HepG2 (cell line): ENCODE measurements around the gene FOXL3. TPM values are rescaled to one million over a fixed set of nuclear protein-coding genes. Genes with fewer than 3 reads are reported as not detected.

Source experiments
- ATAC-seq: fragments of 200-7000 bp; cut with Tn5 transposase; 3 replicates; pipeline ENCODE4 v1.9.1; 2020; ENCODE audit warnings: mild to moderate bottlenecking, moderate library complexity
- BruUV-seq: library from RNA; stranded (reverse); fragments of 400-500 nt; replicated peaks from 2 replicates; lab custom pipeline; 2021; lab: Mats Ljungman, UMichigan
- CTCF ChIA-PET: fragments of 300-600 bp; formaldehyde crosslinking; extraction: SDS; loops from one replicate; lab custom pipeline; 2021; ENCODE audit warnings: low total read pairs, inconsistent platforms, low intra/inter-chr PET ratio; lab: Yijun Ruan, JAX
- POLR2A ChIA-PET: fragments of 350-600 bp; sonication (Branson Sonifier 250); formaldehyde crosslinking; loops from one replicate; lab custom pipeline; 2020; ENCODE audit warnings: antibody characterized with exemption, inconsistent platforms; lab: Yijun Ruan, JAX
- DNase-seq: peaks from one replicate; pipeline ENCODE4 v3.0.0-alpha.2; 2015; ENCODE audit warnings: low spot score
- FAIRE-seq: peaks from 3 replicates; lab custom pipeline; 2011; peaks lifted over from hg19 to GRCh38; lab: Jason Lieb, UNC
- H2AFZ ChIP-seq: one replicate; pipeline ENCODE4 v1.6.1; 2011; ENCODE audit warnings: low read length, inconsistent platforms
- H3K27ac ChIP-seq: fragments of 300-600 bp; 3 replicates; pipeline ENCODE4 v1.8.0; 2011; ENCODE audit warnings: mixed run types, mild to moderate bottlenecking, mixed read lengths, low read length, inconsistent platforms; ENCODE audit not compliant: insufficient read depth; ENCODE audit errors: extremely low read length
- H3K27me3 ChIP-seq, 2 experiments: fragments of 200-600 bp in 1 of 2; 2 replicates in 1 of 2; 3 replicates in 1 of 2; pipeline versions ENCODE4 v1.6.0 to v1.8.0; 2011; ENCODE audit warnings: low read length in 2 of 2, mild to moderate bottlenecking in 2 of 2, moderate library complexity in 2 of 2, inconsistent platforms in 1 of 2; ENCODE audit not compliant: insufficient read depth in 2 of 2, control insufficient read depth in 1 of 2
- H3K36me3 ChIP-seq, 2 experiments: fragments of 200-600 bp in 1 of 2; replicated peaks in 1 of 2; 2 replicates in 1 of 2; 3 replicates in 1 of 2; pipeline versions ENCODE4 v1.5.1 to v1.8.0; 2011; ENCODE audit warnings: low read length in 2 of 2, inconsistent platforms in 1 of 2; ENCODE audit not compliant: insufficient read depth in 2 of 2, control insufficient read depth in 1 of 2
- H3K4me1 ChIP-seq: 2 replicates; pipeline ENCODE4 v1.5.1; 2012; ENCODE audit warnings: low read length, inconsistent platforms; ENCODE audit not compliant: insufficient read depth
- H3K4me2 ChIP-seq: 2 replicates; pipeline ENCODE4 v1.6.0; 2011; ENCODE audit warnings: low read depth, low read length, inconsistent platforms
- H3K4me3 ChIP-seq, 3 experiments: fragments of 200-600 bp in 1 of 3; sonication (generic), shearing (Covaris generic) in 1 of 3; replicated peaks in 1 of 3; 2 replicates each; pipeline ENCODE4 v1.5.1; 2011 to 2016; ENCODE audit warnings: low read length in 3 of 3, inconsistent platforms in 2 of 3, low read depth in 2 of 3, mild to moderate bottlenecking in 2 of 3, control low read depth in 1 of 3, mixed read lengths in 1 of 3; ENCODE audit not compliant: insufficient read depth in 1 of 3
- H3K79me2 ChIP-seq: one replicate; pipeline ENCODE4 v1.6.1; 2011; ENCODE audit warnings: low read length, inconsistent platforms; ENCODE audit not compliant: insufficient read depth
- H3K9ac ChIP-seq: 2 replicates; pipeline ENCODE4 v1.6.0; 2011; ENCODE audit warnings: mild to moderate bottlenecking, low read depth, low read length, inconsistent platforms; ENCODE audit not compliant: insufficient read depth
- H3K9me3 ChIP-seq: 2 replicates; pipeline ENCODE4 v1.5.1; 2012; ENCODE audit warnings: mild to moderate bottlenecking, low read length
- H4K20me1 ChIP-seq: 2 replicates; pipeline ENCODE4 v1.6.0; 2011; ENCODE audit warnings: inconsistent platforms, mild to moderate bottlenecking, low read length, moderate library complexity; ENCODE audit not compliant: insufficient read depth
- ATF5 ChIP-seq: sonication (generic); formaldehyde crosslinking; IDR thresholded peaks from 2 replicates; pipeline ENCODE4 v1.4.0; 2020; ENCODE audit warnings: mild to moderate bottlenecking, low read depth, missing genetic modification reagents
- BCL3 ChIP-seq: sonication (generic); formaldehyde crosslinking; IDR thresholded peaks from 2 replicates; pipeline ENCODE4 v1.5.1; 2020; ENCODE audit warnings: mild to moderate bottlenecking, missing genetic modification reagents, moderate library complexity
- BHLHE40 ChIP-seq: IDR thresholded peaks from 2 replicates; pipeline ENCODE4 v1.6.1; 2011; ENCODE audit warnings: low read length, improper control_type of control experiment
- CC2D1A ChIP-seq: sonication (generic); formaldehyde crosslinking; IDR thresholded peaks from 2 replicates; pipeline ENCODE4 v1.8.1; 2023; ENCODE audit warnings: mild to moderate bottlenecking, missing genetic modification reagents
- EP300 ChIP-seq, 3 experiments: sonication (generic) in 1 of 3; formaldehyde crosslinking in 1 of 3; IDR thresholded peaks; 2 replicates each; pipeline versions ENCODE4 v1.5.1 to v1.6.1; 2011 to 2020; ENCODE audit warnings: low read depth in 2 of 3, low read length in 2 of 3, borderline replicate concordance in 1 of 3, improper control_type of control experiment in 1 of 3, mild to moderate bottlenecking in 1 of 3, missing genetic modification reagents in 1 of 3, moderate library complexity in 1 of 3
- FOSL1 ChIP-seq: sonication (generic); formaldehyde crosslinking; IDR thresholded peaks from 2 replicates; pipeline ENCODE4 v1.9.0; 2021; ENCODE audit warnings: missing genetic modification reagents, borderline replicate concordance
- GATA4 ChIP-seq: sonication (generic); IDR thresholded peaks from 2 replicates; pipeline ENCODE4 v1.6.1; 2016; ENCODE audit warnings: antibody characterized with exemption, low read depth, borderline replicate concordance
- IKZF4 ChIP-seq: sonication (generic); formaldehyde crosslinking; IDR thresholded peaks from 2 replicates; pipeline ENCODE4 v1.5.1; 2020; ENCODE audit warnings: borderline replicate concordance, mild to moderate bottlenecking, low read depth, missing genetic modification reagents; ENCODE audit errors: not compliant biosample characterization
- KAT7 ChIP-seq: IDR thresholded peaks from 2 replicates; pipeline ENCODE4 v1.6.1; 2018; ENCODE audit warnings: borderline replicate concordance, missing compliant biosample characterization
- KDM5A ChIP-seq: fragments of 200-600 bp; sonication (generic); IDR thresholded peaks from 2 replicates; pipeline ENCODE4 v1.7.0; 2018; ENCODE audit warnings: antibody characterized with exemption, mild to moderate bottlenecking, low read length, borderline replicate concordance
- KDM6A ChIP-seq: IDR thresholded peaks from 2 replicates; pipeline ENCODE4 v1.6.1; 2016; ENCODE audit warnings: low read depth
- RAD51 ChIP-seq: fragments of 450-650 bp; IDR thresholded peaks from 2 replicates; pipeline ENCODE4 v1.6.1; 2016; ENCODE audit warnings: borderline replicate concordance
- RFXAP ChIP-seq: sonication (generic); formaldehyde crosslinking; IDR thresholded peaks from 2 replicates; pipeline ENCODE4 v1.4.0; 2020; ENCODE audit warnings: missing genetic modification reagents, borderline replicate concordance
- SMARCC2 ChIP-seq: fragments of 450-650 bp; IDR thresholded peaks from 2 replicates; pipeline ENCODE4 v1.6.1; 2017; ENCODE audit warnings: antibody characterized with exemption, mild to moderate bottlenecking
- SMC3 ChIP-seq: IDR thresholded peaks from 2 replicates; pipeline ENCODE4 v1.6.1; 2011; ENCODE audit warnings: low read length, improper control_type of control experiment
- SNAPC2 ChIP-seq: sonication (generic); formaldehyde crosslinking; IDR thresholded peaks from 2 replicates; pipeline ENCODE4 v1.8.1; 2022; ENCODE audit warnings: mild to moderate bottlenecking, missing genetic modification reagents
- YEATS2 ChIP-seq: sonication (generic); formaldehyde crosslinking; IDR thresholded peaks from 2 replicates; pipeline ENCODE4 v1.4.0; 2020; ENCODE audit warnings: missing genetic modification reagents, borderline replicate concordance
- ZFP82 ChIP-seq: sonication (generic); formaldehyde crosslinking; IDR thresholded peaks from 2 replicates; pipeline ENCODE4 v1.5.1; 2020; ENCODE audit warnings: mild to moderate bottlenecking, missing genetic modification reagents, borderline replicate concordance
- ZFY ChIP-seq: sonication (generic); formaldehyde crosslinking; IDR thresholded peaks from 2 replicates; pipeline ENCODE4 v1.4.0; 2020; ENCODE audit warnings: missing genetic modification reagents
- ZNF121 ChIP-seq: sonication (generic); formaldehyde crosslinking; IDR thresholded peaks from 2 replicates; pipeline ENCODE4 v1.5.0; 2020; ENCODE audit warnings: mild to moderate bottlenecking, missing genetic modification reagents
- ZNF382 ChIP-seq: sonication (generic); formaldehyde crosslinking; IDR thresholded peaks from 2 replicates; pipeline ENCODE4 v1.5.0; 2020; ENCODE audit warnings: missing genetic modification reagents, mild to moderate bottlenecking, borderline replicate concordance
- ZSCAN21 ChIP-seq: sonication (generic); formaldehyde crosslinking; IDR thresholded peaks from 2 replicates; pipeline ENCODE4 v1.8.0; 2022; ENCODE audit warnings: mild to moderate bottlenecking, missing genetic modification reagents, moderate library complexity, borderline replicate concordance
- WGBS: methylation state at CpG from one replicate; pipeline ENCODE4 v1.1.6; 2017; ENCODE audit warnings: low lambda C conversion rate; 5-methylcytosine and 5-hydroxymethylcytosine counted together
- in situ Hi-C: cut with HindIII; loops from 2 replicates; pipeline ENCODE4 v1.10.0; 2017; ENCODE audit warnings: low pct_unique_long_range_greater_than_20kb; ENCODE audit not compliant: extremely low pct_ligation_motif_present
- intact Hi-C: fragments of 100-400 bp; cut with micrococcal nuclease; formaldehyde crosslinking; loops from one replicate; pipeline ENCODE4 v1.10.0; 2022; ENCODE audit not compliant: unreplicated experiment
- polyA plus RNA-seq, 8 experiments: library from polyadenylated mRNA; depleted of rRNA in 3 of 8; stranded (reverse) in 7 of 8; unstranded in 1 of 8; fragments of >200 nt; fragmentation: Illumina TruSeq in 4 of 8; extraction: Trizol in 4 of 8; gene quantifications; 2 replicates each; pipeline versions ENCODE4 v1.2.1 to v1.2.3, GENCODE V29; 2011 to 2016; ENCODE audit warnings: low read depth in 4 of 8, missing spikeins in 1 of 8, mixed read lengths in 1 of 8; ENCODE audit not compliant: insufficient read depth in 1 of 8
- total RNA-seq, 5 experiments: library from RNA; depleted of rRNA; stranded (reverse); fragments of >200 nt; fragmentation: Illumina TruSeq; extraction: Trizol; gene quantifications; 2 replicates each; pipeline ENCODE4 v1.2.3, GENCODE V29; 2016; ENCODE audit warnings: low read depth in 1 of 5

The FOXL3 gene
- total and polyA plus RNA-seq, 2 of the 13 experiments (the other 11 are each of a cell fraction or from before 2014, with no cell fraction given) = not detected

GRCh38 chr7:302054-302992, 12.4 kb downstream of the FOXL3 start (continued):
- TF ChIP-seq BCL3 = no peak
- no peak for TF ChIP-seq ZFP82 (CRISPR knock-in tag)
- no peak for TF ChIP-seq SMARCC2

GRCh38 chr7:303425-303824, 13.5 kb downstream of the FOXL3 start:
- no peaks in the 10 kb centered on the region for H3K79me2 ChIP-seq
- H3K9me3 ChIP-seq = no peaks in the 10 kb centered on the region
- no peak overlapping the region for H2AFZ ChIP-seq
- no peaks in the 10 kb centered on the region for H4K20me1 ChIP-seq
- H3K27ac ChIP-seq = no peak overlapping the region
- POLR2A ChIA-PET = no interaction called here
- H3K9ac ChIP-seq = no peak overlapping the region
- DNase-seq (no peak), ATAC-seq (no peak), FAIRE-seq (no peak)
- H3K4me3 ChIP-seq = no peak overlapping the region
- WGBS = 69% methylated on average over 8 of the region's 11 CpGs
- no peak overlapping the region for H3K4me2 ChIP-seq
- in situ Hi-C loops (no loop called here), intact Hi-C loops (no loop called here)
- CTCF ChIA-PET = no interaction called here
- H3K27me3 ChIP-seq = peaks cover 2 to 26% of the 10 kb centered on the region in 2 experiments; a peak in 3 of 5 replicates
- H3K4me1 ChIP-seq = no peaks in the 10 kb centered on the region
- no TSS peak for BruUV-seq
- no peaks in the 10 kb centered on the region for H3K36me3 ChIP-seq
- TF ChIP-seq RAD51 = no peak
- no peak for TF ChIP-seq ATF5 (CRISPR knock-in tag)
- TF ChIP-seq ZSCAN21 (CRISPR knock-in tag) = no peak
- TF ChIP-seq CC2D1A (CRISPR knock-in tag) = no peak
- TF ChIP-seq IKZF4 = no peak
- TF ChIP-seq RFXAP = no peak
- no peak for TF ChIP-seq ZNF382 (CRISPR knock-in tag)
- TF ChIP-seq YEATS2 = no peak
- no peak for TF ChIP-seq SNAPC2 (CRISPR knock-in tag)
- no peak for TF ChIP-seq ZFY (CRISPR knock-in tag)
- TF ChIP-seq KDM5A = no peak
- TF ChIP-seq EP300 (IDR thresholded peaks at IDR 0.05; ENCODE audit: low read depth in 2 of 2, low read length in 2 of 2) = no peak
- no peak for TF ChIP-seq EP300 (CRISPR knock-in tag; IDR thresholded peaks at IDR 0.05; ENCODE audit: borderline replicate concordance)
- no peak for TF ChIP-seq SMC3
- TF ChIP-seq KDM6A (CRISPR knock-in tag) = no peak
- TF ChIP-seq GATA4 = no peak
- TF ChIP-seq BHLHE40 = no peak
- no peak for TF ChIP-seq KAT7 (CRISPR knock-in tag)
- no peak for TF ChIP-seq FOSL1 (CRISPR knock-in tag)
- no peak for TF ChIP-seq ZNF121 (CRISPR knock-in tag)
